Thoracic aorta (tissue), 2 donors: ENCODE data around the gene NEU4. TPM values are rescaled to one million over a fixed set of nuclear protein-coding genes. Genes with fewer than 3 reads are reported as not detected.
"Not testable (repeated sequence)": the region's sequence is repeated elsewhere in the genome, so short reads cannot be mapped to it uniquely, and the experiment has no call there.

Source experiments
- ATAC-seq: fragments of 150-250 bp; one replicate; pipeline ENCODE4 v1.8.0; 2017; ENCODE audit warnings: low read depth; ENCODE audit not compliant: insufficient number of reproducible peaks, low FRiP score
- DNase-seq: peaks from one replicate; pipeline ENCODE4 v3.0.0-alpha.2; 2020; ENCODE audit warnings: low spot score
- H3K27ac ChIP-seq, 2 donors: fragments of 200-600 bp; sonication (generic); 1 replicate in 1 of 2; 2 replicates in 1 of 2; pipeline ENCODE4 v1.5.1; 2016; ENCODE audit warnings: mild to moderate bottlenecking in 2 of 2, moderate library complexity in 2 of 2
- H3K27me3 ChIP-seq: fragments of 200-600 bp; sonication (generic); replicated peaks from 2 replicates; pipeline ENCODE4 v1.6.0; 2016; ENCODE audit warnings: mild to moderate bottlenecking; ENCODE audit not compliant: insufficient read depth
- H3K36me3 ChIP-seq: fragments of 200-600 bp; sonication (generic); one replicate; pipeline ENCODE4 v1.5.1; 2016
- H3K4me1 ChIP-seq, 2 donors: fragments of 200-600 bp; sonication (generic); 1 replicate in 1 of 2; 2 replicates in 1 of 2; pipeline versions ENCODE4 v1.5.1 to v1.6.0; 2016; ENCODE audit warnings: low read depth in 2 of 2, mild to moderate bottlenecking in 1 of 2; ENCODE audit not compliant: control insufficient read depth in 1 of 2
- H3K4me3 ChIP-seq: fragments of 200-600 bp; sonication (generic); 2 replicates; pipeline ENCODE4 v1.5.1; 2016; ENCODE audit warnings: mild to moderate bottlenecking
- H3K9me3 ChIP-seq: fragments of 200-600 bp; sonication (generic); 2 replicates; pipeline ENCODE4 v1.5.1; 2016
- CTCF ChIP-seq: fragments of 200-600 bp; sonication (generic); IDR thresholded peaks from one replicate; pipeline ENCODE4 v1.5.1; 2019; ENCODE audit warnings: antibody characterized with exemption
- total RNA-seq, 2 donors: library from RNA; depleted of rRNA; stranded (reverse); fragments of >200 nt; gene quantifications; one replicate each; pipeline versions ENCODE4 v1.1.0 to v1.2.3, GENCODE V29; 2016

NEU4 gene
- total RNA-seq, 2 donors from 2014 or later = 5.4 to 22.0 TPM

- H3K4me3 ChIP-seq = no peak overlapping the region
- H3K36me3 ChIP-seq = no peaks in the 10 kb centered on the region
- H3K27me3 ChIP-seq = no peaks in the 10 kb centered on the region
- no peak overlapping the region for H3K27ac ChIP-seq
- no peak for DNase-seq
- H3K4me1 ChIP-seq = peaks cover 0 to 6% of the 10 kb centered on the region in 2 donors
- no peak for TF ChIP-seq CTCF
- H3K9me3 ChIP-seq = no peaks in the 10 kb centered on the region
- no peak for ATAC-seq
Measured at GRCh38 chr2:241815477-241816430, 6.8 kb downstream of the NEU4 start.

- no peak overlapping the region for H3K4me3 ChIP-seq
- H3K27me3 ChIP-seq = no peaks in the 10 kb centered on the region
- no peaks in the 10 kb centered on the region for H3K4me1 ChIP-seq
- ATAC-seq = no peak
- H3K36me3 ChIP-seq = no peaks in the 10 kb centered on the region
- no peak for DNase-seq
- H3K9me3 ChIP-seq = no peaks in the 10 kb centered on the region
- H3K27ac ChIP-seq = no peak overlapping the region
- no peak for TF ChIP-seq CTCF
Measured at GRCh38 chr2:241816431-241817121, 7.6 kb downstream of the NEU4 start.

GRCh38 chr2:241817126-241817820 lies 8.3 kb downstream of the NEU4 start:
- H3K9me3 ChIP-seq = no peaks in the 10 kb centered on the region
- H3K36me3 ChIP-seq = no peaks in the 10 kb centered on the region
- H3K4me3 ChIP-seq = no peak overlapping the region
- no peak for ATAC-seq
- H3K4me1 ChIP-seq = no peaks in the 10 kb centered on the region
- DNase-seq = no peak
- H3K27ac ChIP-seq = no peak overlapping the region
- no peak for TF ChIP-seq CTCF
- no peaks in the 10 kb centered on the region for H3K27me3 ChIP-seq

- not testable (repeated sequence) for H3K27ac ChIP-seq, H3K9me3 ChIP-seq, H3K36me3 ChIP-seq, ATAC-seq, H3K4me3 ChIP-seq, H3K4me1 ChIP-seq, H3K27me3 ChIP-seq, DNase-seq
Measured at GRCh38 chr2:241817821-241818215, 8.8 kb downstream of the NEU4 start.

- no peaks in the 10 kb centered on the region for H3K27me3 ChIP-seq
Measured at GRCh38 chr2:241818229-241818942, 9.4 kb downstream of the NEU4 start.

More at GRCh38 chr2:241818229-241818942, 9.4 kb downstream of the NEU4 start:
- Histone ChIP-seq H3K4me1 (no peaks in the 10 kb centered on the region), H3K9me3 (no peaks in the 10 kb centered on the region), H3K27ac (no peak overlapping the region), H3K36me3 (no peaks in the 10 kb centered on the region), H3K4me3 (no peak overlapping the region)
- TF ChIP-seq CTCF = no peak
- DNase-seq (no peak), ATAC-seq (no peak)
